Measurements from ENCODE around the gene PKP2. TPM values are rescaled to one million over a fixed set of nuclear protein-coding genes. Genes with fewer than 3 reads are reported as not detected.

Gene PKP2
- total RNA-seq, 1 experiment from 2014 or later: 18.4 TPM

- H2AK5ac ChIP-seq (ENCODE audit: insufficient read length, low read length): no peak overlapping the region
- H3K4me2 ChIP-seq (ENCODE audit: insufficient read depth, insufficient read length, low read length): no peak overlapping the region
- H3K27ac Mint-ChIP-seq: no peak overlapping the region
- H3K18ac ChIP-seq (ENCODE audit: insufficient read length, low read depth, low read length): no peak overlapping the region
- H3K27me3 Mint-ChIP-seq (ENCODE audit: low read depth): no peaks in the 10 kb centered on the region
- H3K27ac ChIP-seq (ENCODE audit: insufficient read length, low read depth, low read length): no peak overlapping the region
- no peak overlapping the region for H3K14ac ChIP-seq (ENCODE audit: insufficient read depth, low read length)
- no peak overlapping the region for H2BK12ac ChIP-seq (ENCODE audit: insufficient read length, low read depth, low read length)
- H3K23ac ChIP-seq (ENCODE audit: insufficient read length, low read depth, low read length): no peak overlapping the region
- no peak overlapping the region for H2BK15ac ChIP-seq (ENCODE audit: low read depth, low read length)
- H3K9ac ChIP-seq (ENCODE audit: extremely low read depth, insufficient read length, low read length): no peak overlapping the region
- H3K4me3 Mint-ChIP-seq: no peak overlapping the region
- H3K23me2 ChIP-seq (ENCODE audit: insufficient read length, low read depth, low read length, poor library complexity, severe bottlenecking): no peaks in the 10 kb centered on the region
- WGBS (ENCODE audit: extremely low coverage, insufficient read length, low lambda C conversion rate): no CpG with 5 or more reads among the region's 4 CpGs
- no peak overlapping the region for H4K91ac ChIP-seq (ENCODE audit: insufficient read length, low read depth, low read length)
- H3K4me1 ChIP-seq (ENCODE audit: insufficient read depth, low read length): no peaks in the 10 kb centered on the region
- no peaks in the 10 kb centered on the region for H4K20me1 ChIP-seq (ENCODE audit: control insufficient read depth, insufficient read depth, insufficient read length)
- no peak overlapping the region for H2AFZ ChIP-seq (ENCODE audit: low read length)
- H3K4me1 Mint-ChIP-seq: peaks cover 2 to 4% of the 10 kb centered on the region in 2 experiments; a peak in 2 of 4 replicates
- H3K4ac ChIP-seq (ENCODE audit: low read depth, low read length): no peak overlapping the region
- no peak overlapping the region for H3K56ac ChIP-seq (ENCODE audit: insufficient read length, low read depth, low read length)
- H3K9me3 Mint-ChIP-seq: no peaks in the 10 kb centered on the region
- no peaks in the 10 kb centered on the region for H3K36me3 Mint-ChIP-seq (ENCODE audit: insufficient read depth in 1 of 3, low read depth in 3 of 3)
- H4K5ac ChIP-seq (ENCODE audit: insufficient read length, low read depth, low read length): no peak overlapping the region
- no peaks in the 10 kb centered on the region for H3K27me3 ChIP-seq (ENCODE audit: insufficient read depth, low read length)
- H3K9me3 ChIP-seq (ENCODE audit: control insufficient read depth, low read depth, low read length): no peaks in the 10 kb centered on the region
- no peak for DNase-seq
- no peaks in the 10 kb centered on the region for H3K79me1 ChIP-seq (ENCODE audit: insufficient read depth, low read depth, low read length, poor library complexity, severe bottlenecking)
- no peak for TF ChIP-seq CTCF (conservative IDR thresholded peaks at IDR 0.05)
- H2BK20ac ChIP-seq (ENCODE audit: low read depth, low read length, poor library complexity, severe bottlenecking): no peak overlapping the region
- H3K79me2 ChIP-seq (ENCODE audit: insufficient read depth, low read length): no peaks in the 10 kb centered on the region
- H2BK120ac ChIP-seq (ENCODE audit: low read depth, low read length, poor library complexity, severe bottlenecking): no peak overlapping the region
- H2BK5ac ChIP-seq (ENCODE audit: insufficient read length, low read length): no peak overlapping the region
- no peak overlapping the region for H3T11ph ChIP-seq (ENCODE audit: low read length)
- no peak overlapping the region for H4K8ac ChIP-seq (replicated peaks; ENCODE audit: insufficient read length, low read depth, low read length)
Measured at GRCh38 chr12:32768518-32768917, 128.1 kb downstream of the PKP2 start.
